ENCODE measurements around the gene WDR93. TPM values are rescaled to one million over a fixed set of nuclear protein-coding genes. Genes with fewer than 3 reads are reported as not detected.

The WDR93 gene
- total RNA-seq, 1 donor from 2014 or later: 0.31 TPM

DNA sequence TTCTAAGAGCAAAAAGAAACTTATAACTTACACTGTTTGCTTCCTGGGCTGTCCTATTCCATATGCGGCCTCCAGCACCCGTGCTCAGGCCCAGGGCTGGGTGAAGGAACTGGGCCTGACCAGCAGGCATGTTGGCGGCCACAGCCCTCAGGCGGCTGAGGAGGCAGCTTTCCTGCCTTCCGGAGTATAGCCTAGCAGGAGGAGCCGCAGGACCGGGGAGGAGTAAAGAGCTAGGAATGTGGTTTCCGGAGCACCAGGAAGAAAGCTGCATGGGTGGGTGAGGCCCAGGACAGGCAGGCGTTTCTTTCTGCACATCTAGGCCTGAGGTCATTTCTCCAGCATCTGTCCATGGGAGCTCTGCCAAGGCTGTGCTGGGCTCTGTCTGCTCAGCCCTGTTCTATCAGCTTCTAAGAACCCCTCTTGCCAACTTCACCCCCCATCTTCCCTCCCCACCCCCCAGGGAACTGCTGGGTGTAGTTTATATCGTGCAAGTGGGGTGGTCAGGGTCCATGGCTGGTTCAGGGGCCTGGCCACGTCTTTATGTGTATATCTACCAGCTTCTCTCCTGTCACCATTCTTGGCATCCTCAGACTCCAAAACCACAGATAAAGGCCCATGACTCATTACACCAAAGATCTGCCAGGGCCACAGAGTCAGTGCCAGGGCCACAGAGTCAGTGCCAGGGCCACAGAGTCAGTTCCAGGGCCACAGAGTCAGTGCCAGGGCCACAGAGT is 27.6 kb upstream of the WDR93 start:
- DNase-seq: no peak

DNA sequence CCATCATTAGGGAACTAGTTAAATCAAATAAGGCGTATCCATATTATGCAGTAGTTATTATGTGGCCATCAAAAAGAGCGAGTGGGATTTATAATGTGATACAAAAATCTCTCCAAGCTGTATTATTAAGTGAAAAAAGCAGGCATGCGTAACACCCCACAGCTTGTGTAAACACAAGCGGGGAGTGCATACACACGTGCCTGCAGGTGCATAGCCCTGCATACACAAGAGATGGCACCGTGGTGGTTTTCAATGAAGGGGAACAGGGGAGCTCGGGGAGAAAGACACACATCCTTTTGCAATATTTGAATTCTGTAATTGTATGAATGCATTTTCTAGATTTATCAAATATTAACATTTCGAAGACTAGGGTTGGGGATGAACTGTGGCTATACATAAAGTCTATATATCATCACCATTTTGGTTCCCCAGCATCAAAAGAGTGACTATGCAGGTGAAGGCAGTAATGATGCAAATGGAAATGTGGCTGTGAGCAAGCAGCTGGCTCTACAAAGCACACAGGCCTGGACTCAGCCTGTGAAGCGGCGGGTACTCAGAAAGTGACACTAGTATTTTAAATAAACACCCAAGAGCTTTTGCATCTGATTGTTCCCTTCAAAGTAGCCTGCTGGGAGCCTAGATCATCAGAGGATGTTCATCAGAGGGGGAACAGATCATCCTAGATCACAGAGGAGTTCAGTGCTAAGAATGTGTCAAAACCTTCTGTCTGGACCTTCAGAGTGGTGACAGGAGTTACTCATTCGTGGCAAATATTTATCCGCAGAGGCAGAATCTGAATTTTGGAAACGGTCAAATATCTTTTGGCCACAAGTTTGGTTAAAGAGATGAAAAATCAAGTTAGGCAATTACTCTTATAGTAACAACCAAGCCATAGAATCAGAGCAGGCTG is 25.9 kb upstream of the WDR93 start:
- no peak for DNase-seq

DNA sequence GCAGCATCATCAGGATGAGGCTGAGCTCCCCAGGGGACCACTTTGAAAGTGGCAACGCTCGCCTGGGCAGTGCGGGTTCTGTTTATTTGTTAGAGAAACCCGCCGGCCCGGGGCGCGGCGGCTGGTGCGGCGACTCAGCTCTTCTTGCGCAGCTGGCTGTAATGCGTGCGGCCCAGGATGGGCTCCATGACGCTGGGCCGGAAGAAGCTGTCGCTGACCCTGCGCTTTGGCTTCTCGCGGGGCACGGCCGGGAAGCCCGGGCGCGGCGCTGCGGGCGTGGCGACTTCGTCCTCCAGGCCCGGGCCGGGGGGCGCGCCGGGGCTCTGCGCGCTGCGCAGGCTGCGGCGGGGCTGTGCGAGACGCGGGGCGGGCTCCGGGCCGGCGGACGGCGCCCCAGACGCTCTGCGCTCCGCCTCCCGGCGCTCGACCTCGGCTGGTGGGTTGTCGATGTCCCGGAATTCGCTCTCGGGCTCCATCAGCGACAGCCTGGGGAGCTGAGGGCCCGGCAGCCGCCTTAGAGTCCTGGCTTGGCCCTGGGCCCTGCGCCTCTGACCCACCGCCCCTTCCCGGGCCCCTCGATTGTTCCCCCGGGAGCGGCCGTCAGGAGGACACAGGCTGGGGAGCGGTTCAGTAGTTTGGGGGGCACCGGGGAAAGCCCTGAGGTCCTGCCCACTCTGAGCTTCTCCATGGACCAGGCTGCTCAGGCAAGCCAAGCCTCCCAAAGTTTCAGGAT is 25.0 kb upstream of the WDR93 start:
- no peak for DNase-seq

DNA sequence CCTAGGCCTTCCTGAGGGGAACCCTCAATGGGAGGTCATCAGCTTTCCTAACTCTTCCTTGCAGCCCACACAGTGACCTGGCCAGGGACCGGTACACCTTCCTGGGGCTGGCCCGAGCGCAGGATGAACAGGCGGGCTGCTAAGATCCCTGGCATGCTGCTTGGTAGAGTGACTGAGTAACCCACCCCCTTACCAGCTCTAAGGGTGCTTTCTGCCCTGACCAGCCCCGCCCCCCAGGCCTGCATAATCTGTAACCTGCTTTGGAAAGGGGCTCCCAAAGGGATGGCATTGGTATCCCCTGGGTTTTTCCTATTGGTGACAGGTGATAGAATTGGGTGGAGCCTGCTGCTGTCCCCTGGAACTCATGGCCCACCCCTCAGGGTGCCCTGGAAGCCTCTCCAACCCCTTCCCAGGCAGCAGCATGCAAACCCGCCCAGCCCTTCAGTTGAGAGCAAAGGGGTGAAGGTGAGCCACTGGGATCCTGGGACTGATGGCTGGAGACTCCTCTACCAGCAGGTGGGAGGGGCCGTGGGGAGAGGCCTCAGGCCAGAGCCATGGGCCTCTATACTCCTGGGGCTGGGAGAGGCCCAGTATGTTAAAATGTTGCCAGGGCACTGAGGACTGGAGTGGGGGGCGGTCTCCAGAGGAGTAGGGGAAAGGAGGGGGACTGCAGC is 24.3 kb upstream of the WDR93 start:
- no peak for DNase-seq

DNA sequence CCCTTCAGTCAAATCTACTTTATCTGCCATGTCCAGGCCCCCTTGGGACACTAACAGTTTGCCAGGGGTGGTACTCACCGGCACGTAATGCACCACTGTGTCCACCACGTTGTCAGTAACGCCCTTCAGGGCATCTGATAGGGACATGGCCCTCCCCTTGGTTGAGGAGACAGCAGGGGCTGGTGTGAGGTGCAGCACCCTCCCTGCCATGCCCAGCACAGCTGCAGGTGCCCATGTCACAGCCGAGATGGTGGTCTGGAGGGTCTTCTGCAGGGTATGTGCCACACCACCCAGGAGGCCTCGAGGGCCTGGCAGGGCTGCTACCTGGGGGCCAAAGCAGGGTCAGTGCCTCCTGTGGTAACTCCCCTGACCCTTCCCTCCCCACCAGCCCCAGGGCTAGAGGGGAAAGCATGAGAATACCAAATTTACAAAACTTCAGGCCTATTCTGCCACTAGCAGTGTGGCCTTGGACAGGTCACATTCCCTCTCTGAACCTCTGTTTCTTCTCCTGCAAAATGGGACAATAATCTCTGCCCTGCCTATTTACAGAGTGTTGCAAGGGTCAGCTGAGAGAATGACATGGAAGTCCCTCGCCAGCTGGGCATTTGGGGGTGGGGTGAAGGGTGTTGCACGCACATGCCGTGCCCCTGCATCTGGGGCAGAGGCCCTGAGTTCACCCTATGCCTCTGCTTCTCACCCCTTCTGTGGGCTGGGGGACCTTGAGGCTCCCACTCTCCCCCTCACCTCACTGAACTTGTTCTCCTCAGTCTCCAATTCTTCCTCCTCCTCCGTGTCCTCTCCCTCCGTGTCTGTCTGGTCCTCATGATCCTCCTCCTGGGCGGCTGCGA is 23.5 kb upstream of the WDR93 start:
- DNase-seq: no peak

DNA sequence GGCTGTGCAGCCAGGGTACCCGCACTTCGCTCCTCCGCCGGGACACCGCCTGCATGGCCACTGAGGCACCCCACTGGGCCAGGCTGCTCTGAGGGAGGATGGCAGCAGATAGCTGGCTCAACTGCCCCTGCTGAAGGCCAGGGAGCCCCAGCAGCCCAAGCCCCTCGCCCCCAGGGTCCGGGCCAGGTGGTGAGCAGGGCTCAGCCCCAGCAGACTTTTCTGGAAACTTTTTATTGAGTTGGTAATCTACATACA is 23.0 kb upstream of the WDR93 start:
- no peak for DNase-seq

DNA sequence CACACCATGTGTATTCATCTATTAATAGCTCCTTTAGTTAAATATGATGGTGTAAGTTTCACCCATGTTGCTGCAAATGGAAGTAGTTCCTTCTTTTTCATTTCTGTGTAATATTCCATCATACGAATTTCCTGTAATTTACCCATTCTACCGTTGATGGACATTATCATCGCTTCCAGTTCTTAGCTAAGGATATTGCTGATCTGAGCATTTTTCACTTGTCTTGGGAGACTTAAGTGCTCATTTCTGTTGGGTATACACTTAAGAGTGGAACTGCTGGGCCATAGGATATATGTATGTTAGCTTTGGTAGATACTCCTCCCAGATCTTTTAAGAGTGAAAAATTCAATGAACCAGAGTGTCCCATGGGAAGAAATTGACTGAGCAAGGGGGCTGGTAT is 22.4 kb upstream of the WDR93 start:
- no peak for DNase-seq

DNA sequence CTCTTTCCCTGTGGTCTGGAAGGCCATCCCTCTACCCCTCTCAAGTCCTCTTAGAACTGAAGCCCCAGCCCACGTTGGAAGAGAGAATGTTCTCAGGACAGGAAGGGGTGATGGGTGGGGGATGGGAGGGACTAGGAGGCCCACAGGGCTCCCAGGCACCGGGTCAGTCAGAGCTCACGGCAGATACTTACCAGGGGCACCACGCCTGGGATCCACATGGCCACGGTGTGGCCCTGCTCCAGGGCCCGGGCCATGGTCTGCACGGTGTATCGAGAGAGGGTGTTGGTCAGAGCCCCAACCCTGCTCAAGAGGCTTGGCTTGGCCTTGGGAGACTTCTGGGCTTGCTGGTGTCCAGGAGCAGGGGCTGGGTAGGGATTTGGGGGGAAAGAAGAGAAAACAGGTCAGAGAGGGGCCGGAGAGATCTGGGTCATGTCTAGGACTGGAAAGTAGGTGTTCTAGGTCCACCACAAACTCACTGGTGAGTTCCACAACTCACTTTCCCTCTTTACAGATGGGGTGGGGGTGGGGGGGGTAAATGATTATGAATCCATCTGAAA is 21.2 kb upstream of the WDR93 start:
- DNase-seq: no peak

DNA sequence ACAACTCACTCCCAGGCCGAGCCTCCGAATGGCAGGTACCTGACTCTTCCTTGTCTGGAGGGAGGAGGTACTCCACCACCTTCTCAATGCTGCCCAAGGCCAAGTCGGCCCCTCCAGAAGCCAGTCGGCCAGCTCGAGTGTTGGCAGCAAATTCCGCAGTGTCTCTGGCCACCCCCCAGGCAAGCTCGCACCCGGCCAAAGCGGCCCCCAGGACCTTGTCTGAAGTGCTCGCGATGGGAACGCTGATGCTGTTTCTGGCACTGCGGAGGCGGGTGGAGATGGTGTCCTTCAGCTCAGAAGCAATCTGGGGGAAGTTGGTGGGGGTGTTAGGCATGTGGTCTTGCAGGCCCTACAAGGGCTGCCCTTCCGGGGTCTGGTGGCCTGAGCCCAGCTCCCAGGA is 20.7 kb upstream of the WDR93 start:
- no peak for DNase-seq

DNA sequence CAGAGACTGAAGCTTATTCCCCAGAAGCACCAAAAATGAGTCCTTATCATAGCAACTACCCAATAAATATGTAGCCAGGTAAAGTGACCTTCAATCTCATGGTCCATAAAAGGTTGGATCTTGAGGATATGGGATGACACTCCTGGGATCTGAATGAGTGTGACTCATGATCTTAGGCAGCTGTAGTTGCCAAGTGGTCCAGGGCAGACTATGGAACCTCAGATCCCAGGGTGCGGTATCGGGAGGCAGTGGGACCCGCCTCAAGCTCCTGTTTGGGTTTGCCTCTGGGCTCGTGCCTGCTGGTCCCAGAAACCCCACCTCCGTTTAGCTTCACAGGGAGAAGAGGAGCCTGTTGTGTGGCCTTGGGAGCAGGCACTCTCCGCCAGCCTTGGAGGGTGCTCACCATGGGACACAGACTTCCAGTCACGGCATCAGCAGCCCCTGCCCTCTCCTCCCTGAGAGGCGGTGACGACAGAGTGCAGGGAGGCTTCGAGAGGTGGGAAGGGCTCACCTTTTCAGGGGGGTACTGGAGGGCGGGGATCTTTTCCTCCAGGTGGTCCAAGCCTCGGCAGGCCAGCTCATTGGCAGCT is 19.5 kb upstream of the WDR93 start:
- DNase-seq: no peak

DNA sequence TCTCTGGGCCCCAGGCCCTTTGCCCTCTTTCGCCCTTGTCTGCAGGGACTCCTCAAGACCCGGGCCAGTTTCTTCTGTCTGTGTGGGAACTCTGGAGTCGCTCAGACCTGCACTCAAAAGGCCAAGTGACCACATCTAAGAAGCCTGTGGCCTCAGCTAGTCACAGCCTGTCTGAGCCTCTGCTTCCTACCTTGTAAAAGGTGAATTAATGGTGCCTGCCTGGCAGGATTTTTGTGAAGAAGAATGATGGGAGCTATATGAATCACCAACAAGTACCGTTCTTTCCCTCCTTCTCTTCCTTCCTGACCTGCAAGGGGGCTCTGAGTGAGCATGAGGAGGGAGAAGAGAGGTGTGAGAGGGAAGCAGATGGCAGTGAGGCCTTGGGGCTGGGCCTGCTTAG is 18.9 kb upstream of the WDR93 start:
- no peak for DNase-seq

DNA sequence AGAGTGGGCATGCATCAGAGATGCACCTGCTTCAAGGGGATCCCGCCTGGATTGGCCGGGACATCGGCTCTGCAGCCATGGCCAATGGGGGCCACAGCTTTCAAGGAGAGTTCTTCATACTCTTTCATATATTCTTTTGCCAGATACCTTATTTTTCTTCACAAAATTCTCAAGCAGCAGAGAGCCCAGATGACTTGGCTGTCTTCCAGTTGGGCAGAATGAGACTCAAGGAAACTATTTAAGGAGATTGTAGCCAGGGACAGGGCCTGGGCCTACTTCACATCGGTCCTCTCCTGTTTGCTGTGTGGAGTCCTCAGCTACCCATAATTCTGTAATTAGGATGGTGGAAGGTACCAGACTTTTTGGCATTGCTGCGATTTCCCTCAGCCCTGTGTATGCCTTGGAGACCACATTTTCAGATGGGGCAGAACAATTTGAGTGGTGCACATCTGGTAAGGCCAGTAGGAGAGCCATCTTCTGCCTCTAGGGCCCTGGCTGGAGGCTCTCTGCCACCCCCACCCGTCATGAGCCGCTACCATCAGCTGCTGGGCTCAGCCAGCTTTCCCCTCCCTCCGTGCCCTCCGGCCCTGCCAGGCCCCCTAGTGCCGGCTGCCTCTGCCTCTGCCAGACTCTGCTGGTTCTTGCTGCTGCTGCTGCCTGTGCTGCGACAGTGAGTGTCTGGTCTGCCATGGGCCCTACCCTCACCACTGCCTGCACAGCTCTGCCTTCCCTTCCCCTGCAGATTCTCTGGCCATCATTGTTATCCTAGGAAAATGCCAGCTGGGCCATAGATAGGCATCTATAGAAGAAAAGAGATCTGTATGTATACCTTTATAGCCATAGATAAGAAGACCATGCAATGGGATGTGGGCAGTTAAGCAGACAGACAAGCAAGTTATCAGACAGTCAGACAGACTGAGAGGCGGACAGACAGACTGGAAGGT is 18.1 kb upstream of the WDR93 start:
- DNase-seq: no peak

DNA sequence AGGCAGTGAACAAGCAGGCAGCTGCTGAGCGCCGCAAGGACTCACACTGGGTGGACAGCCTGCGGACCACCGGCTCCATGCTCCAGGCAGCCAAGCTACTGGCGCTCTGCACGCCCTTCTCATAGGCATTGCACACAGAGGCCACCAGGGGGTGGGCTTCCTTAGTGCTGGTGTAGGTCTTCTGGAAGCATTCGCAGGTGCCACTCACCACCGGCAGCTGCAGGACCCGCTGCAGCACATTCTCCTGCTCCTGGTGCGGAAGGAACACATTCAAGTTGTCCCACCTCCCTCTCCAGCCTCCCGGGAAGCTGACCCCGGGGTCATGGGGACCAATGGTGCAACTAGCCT is 17.5 kb upstream of the WDR93 start:
- no peak for DNase-seq

DNA sequence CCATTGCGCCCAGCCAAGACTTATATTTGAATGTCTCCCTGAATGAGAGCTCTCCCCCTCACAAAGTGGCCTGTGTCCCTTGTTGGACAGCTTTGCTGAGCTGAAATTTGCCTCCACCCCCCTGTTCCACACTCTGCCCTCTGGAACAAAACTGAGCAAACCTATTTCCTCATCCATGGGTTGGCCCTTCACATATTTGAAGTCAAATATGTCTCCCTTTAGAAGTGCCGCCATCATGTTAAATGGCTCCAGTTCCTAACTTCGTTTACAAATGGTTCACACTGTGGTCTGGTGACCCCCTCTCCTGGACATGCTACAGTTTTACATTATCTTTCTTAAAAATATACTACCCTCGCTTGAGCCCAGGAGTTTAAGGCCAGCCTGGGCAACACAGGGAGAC is 16.1 kb upstream of the WDR93 start:
- no peak for DNase-seq

DNA sequence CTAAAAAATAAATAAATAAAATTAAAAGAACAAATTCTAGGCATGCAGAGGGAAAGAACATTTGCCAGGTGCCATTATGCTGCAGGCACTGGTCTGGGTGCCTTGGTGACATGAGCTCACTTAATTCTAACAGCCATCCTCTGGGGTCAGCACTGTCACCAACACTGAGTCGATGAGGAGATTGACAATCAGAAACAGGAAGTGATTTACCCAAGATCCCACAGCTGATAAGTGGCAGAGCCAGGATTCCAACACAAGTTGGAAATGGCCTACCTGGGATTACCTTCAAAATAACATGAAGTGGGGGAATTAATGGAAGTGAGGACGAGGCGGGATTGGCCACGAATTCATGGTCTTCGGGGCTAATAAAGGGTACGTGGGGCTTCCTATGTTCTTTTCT is 15.0 kb upstream of the WDR93 start:
- DNase-seq: no peak

DNA sequence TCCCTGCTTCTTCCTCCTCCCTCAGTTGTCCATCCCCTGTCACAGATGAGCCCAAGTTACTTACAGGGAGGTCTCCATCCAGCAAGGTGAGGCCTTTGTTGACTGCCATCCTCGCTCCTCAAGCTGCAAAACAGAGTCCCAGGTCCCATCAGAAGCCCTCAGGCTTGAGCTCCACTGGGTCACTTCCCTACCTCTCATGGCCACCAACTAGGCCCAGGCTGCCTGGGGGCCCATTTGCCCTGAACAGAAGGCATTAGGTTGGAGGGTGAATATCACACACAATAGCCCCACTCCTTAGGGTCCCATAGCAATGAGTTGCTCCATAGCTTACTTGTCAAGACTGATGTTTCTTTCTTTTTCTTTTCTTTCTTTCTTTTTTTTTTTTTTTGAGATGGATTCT is 13.2 kb upstream of the WDR93 start:
- no peak for DNase-seq

DNA sequence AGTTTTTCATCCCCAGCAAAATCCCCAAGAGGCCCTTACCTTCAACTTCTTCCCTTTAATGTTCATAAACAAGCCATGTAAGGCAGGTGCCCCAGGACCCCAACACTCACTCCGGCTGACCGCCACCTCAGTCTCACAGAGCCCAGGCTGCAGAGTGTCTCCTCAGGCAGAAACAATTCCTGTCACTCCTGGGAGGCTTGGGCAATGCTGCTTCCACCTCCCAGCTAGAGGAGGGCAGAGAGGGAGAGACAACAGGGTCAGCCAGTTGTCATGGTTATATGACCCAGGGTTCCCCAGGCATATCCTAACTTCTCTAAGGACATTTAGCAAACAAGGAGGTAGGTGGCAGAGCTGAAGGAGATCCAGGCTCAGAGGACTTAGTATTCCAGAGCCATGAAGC is 11.4 kb upstream of the WDR93 start, which contains the start of gene PLIN1:
TSS of gene PLIN1 (minus strand) at position 156 of the 400 bp plus-strand sequence. CDS start 1,878 bp downstream, outside the sequence.
- DNase-seq: no peak

DNA sequence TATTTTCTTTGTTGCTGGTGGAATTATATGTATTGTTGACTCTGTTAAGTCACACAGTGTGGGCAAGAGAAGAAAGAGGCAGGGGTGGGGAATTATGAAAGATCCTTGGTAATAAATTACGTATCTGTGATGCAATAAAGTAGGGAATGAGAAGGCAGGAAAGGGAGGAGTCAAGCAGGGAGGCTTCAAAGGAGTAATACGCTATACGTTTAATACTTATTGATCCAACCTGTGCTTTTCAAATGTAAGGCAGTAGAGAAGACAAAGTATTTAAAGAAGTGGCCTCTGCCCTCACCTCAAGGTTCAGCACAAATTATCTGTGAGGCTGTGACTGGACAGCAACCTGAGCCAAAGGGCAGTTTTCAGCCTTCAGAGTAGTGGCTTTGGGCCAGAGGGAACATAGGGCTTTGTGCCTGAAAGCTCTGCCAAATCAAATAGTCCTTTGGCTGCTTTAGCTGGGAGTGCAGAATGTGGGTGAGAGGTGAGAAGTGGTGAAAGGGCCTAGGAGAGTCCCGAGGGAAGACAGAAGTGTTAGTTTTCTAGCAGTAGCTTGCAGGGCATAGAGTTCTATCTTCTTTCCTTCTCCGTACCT is 10.2 kb upstream of the WDR93 start:
- DNase-seq: no peak

DNA sequence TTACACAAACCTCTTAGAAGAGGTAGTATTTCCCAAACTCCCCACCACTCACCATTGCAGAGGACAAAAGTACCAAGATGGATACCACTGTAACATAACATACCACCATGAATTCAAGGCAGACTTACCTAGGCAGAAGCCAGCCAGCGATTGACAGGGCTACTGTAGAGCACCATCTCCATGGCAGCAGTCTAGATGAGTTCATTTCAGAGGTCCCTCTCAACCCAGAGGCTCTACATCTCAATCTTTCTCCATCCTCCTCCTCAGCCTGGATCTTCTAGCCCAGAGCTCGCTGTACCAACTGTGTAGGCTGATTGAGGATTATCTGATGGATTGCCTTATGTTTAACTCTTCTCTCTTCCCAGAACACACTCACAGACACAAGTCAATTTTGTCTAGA is 9.5 kb upstream of the WDR93 start:
- no peak for DNase-seq

DNA sequence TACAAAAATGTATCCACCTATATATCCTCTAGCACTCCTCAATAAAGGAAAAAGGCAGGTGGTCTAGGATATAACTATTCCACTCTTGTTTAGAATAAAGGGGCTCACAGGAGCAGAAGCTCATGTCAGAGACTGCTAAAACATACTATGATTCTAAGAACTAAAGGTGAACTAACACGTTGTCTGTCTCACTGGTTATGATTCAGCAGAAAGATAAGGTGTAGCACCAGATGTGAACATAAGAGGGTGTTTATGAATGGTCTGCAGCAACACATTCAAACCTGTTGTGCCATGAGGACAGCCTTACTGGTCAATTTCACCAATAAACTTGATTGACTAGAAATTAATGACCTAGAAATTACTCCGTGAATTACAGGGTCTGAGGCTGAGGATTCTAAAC is 4.6 kb upstream of the WDR93 start:
- no peak for DNase-seq

All from occipital lobe (tissue), 2 donors.